GM21390 (cell line): ENCODE results near the gene CPE.

Experiments
- ATAC-seq: cut with Tn5 transposase; IDR thresholded peaks from one replicate; pipeline ENCODE4 v1.9.1; 2021; ENCODE audit not compliant: unreplicated experiment

Gene CPE

DNA sequence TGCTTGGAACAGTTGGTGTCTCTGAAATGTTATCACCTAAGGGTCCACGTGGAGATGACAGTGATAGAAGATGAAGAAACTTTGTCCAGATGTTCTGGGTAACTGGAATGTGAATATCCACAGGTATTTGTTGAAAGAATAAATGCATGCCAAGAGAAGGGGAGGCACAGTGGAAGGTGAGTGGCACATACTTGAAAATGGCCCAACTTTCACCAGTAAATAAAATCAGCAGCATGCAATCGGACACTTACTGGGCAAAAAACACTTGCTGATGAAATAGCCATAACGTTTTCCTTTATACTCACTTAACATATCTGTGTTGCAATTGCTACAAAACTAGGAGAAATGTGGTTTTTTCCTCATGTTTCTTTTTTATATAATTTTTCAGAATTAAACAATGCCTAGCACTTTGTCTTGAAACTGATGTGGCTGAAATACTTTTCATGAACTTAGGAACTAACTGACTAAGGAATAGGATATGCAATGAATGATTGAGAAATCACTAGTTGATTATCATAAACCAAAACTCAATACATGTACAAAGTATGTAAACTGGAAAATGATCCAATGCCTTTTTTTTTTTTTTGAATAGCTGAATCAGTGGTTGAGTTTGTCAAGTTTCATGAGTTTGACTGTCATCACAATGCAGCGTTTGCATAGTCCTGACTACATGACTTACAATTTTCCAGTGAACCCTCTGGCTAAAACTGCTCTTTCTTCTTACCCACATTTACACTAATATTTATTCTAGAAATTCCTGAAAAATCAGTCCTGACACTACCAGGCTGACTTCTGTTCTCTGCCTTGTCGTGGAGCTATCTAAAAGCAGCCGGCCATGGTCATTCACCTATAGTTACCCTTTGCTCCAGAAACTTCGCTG lies 127.4 kb downstream of the CPE start:
- ATAC-seq: no peak

DNA sequence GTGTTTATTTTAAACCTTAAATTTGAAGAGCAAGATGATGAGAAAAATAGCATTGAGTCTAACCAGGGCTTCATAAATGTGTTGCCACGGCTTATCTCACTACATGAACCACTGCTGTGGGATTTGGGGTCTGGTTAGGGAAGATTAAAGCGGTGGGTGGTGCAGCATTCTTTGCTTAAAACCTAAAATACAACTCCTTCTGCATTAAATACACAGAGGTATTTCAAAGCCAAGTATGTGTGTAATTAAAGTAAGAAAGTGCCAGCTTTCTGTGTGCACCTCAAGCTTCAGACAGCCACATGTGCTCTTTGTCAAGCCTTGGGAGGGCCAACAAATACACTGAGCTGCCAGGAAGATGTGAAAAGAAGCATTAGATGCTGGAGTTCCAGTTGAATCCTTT lies 128.0 kb downstream of the CPE start:
- no peak for ATAC-seq

DNA sequence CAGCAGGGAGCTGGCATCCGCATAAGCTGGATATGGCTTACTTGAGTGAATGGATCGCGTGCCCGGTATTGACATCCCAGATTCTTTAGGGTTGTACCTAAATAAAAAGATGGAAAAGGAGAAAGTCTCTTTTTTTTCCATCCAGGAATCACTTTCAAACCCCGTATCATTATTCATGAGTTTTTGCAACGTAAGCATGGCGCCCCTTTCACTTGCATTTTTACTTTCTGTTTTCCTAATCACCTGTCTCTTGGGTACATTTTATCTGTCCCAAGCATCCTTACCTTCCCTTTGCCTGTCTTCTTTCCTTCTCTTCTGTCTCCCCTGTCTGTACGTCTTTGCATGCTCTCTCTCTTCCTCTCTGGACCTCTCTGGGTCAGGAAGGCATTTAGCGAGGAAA lies 128.6 kb downstream of the CPE start:
- ATAC-seq: no peak

DNA sequence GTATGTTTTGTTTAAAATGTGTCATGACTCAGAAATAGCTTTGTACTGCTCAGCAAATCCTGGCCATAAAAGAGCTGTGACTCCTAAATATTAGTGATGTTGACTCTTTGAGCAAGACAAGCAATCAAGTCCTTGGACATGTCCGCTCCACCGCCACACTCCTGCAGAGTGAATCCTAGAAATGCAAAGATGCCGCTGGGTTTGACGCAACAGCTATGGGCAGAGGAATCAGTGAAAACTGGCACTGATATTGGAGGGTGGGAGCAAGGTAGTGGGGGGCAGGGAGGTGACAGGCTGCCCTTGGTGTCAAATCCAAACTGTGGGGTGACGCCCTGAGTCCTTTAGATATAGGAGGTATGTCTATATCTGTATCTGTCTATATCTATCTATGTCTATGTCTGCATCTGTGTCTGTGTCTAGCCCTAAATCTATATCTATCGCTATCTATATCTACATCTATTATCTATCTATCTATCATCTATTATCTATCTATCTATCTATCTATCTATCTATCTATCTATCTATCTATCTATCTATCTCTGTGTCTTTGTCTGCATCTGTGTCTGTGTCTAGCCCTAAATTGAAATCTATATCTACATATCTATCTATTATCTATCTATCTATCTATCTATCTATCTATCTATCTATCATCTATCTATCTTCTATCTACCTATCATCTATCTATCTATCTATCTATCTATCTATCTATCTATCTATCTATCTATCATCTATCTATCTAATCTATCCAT lies 129.7 kb downstream of the CPE start:
- ATAC-seq: no peak

DNA sequence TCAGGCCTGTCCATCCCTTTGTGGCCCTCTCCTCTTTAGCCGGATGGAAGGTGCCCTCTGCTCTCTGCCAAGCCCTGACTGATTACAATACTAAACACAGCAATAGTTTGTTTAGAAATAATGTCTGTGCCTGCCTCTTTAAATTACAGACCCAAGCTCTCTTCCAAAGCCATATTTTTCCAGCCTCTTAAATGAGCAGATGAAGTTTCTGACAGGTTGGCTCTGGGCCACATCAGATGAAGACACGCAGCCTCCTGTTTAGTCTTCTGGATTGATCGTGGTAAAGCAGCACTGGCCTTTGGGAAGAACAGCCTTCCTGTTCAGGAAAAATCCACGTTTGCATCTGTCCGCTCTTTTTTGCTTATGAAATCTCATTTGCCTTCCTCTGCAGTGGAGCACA lies 133.6 kb downstream of the CPE start:
- ATAC-seq: no peak

DNA sequence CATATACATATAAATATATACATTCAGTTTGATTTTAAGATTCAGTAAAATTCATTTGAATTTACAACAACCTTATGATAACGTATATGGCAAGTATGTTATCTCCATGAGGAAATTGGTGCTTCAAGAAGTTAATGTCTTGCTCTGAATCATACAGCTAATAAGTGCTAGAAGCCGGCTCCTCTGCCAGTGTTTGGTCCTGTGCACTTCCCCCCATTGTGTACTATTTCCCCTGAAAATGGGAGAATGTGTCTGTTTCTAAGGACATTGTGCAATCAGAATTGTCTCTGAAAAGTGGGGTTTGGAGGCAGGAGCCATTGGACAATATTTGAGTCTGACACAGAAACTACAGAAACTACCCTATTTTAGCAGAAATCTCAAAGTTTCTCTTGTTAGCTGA lies 135.9 kb downstream of the CPE start:
- ATAC-seq: no peak

DNA sequence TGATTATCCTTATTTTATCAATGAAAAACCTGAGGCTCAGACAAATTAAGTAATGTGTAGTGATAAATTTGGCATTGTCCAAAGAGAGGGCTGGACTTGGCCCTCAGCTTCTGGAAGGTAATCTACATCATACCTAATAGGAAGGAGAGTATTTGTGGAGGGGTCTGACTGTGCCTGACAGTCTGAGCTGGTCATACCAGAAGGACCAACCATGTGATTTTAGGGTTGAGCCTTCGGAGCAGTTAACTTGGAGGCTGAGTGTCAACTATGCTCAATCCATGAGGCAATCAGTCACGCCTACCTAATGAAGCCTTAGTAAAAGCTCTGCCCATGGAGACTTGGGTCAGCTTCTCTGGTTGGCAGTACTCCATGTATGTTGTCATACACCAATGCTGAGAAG lies 136.4 kb downstream of the CPE start:
- ATAC-seq: no peak

DNA sequence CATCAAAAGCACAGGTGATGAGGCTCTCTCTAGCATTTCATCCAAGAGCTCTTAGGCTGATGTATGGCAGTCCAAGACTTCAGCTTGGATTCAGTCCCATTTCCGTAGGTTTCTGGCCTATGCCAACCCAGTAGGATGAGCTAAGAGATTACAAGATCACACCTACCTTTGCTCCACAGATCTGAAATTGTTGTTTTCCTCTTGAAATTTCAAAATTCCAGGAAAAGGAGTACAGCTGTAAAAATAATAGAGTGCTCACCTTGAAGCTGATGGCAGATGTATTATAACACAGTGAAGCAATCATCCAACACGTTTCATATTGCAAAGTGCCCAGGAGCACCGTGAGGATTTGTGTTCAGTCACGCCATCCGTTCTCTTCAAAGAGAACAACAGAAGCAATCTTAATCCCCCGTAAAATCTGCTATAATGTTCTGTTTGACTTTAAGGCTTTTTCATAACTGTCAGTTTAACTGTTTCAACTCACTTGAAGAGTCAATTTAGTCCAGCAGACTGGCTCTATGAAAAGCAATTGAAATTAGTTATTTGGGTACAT lies 137.5 kb downstream of the CPE start:
- ATAC-seq: no peak

DNA sequence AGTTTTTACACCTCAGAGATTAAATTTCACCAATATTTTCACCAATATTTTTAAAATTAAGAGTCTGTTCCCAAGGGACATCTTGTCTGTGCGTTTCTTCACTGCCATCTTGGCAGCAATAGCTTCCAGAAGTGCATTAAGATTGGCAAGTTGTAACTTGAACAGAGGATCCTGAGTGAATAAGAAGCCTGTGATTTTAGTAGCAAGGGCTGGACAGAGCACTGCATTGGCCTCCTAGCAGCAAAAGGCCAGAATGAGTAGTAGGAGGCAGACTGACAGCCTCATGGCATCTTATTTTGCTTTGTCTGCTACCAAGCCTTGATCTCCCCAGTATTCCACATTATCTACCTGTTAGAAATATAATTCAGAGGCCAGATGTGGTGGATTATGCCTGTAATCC lies 138.4 kb downstream of the CPE start:
- no peak for ATAC-seq

DNA sequence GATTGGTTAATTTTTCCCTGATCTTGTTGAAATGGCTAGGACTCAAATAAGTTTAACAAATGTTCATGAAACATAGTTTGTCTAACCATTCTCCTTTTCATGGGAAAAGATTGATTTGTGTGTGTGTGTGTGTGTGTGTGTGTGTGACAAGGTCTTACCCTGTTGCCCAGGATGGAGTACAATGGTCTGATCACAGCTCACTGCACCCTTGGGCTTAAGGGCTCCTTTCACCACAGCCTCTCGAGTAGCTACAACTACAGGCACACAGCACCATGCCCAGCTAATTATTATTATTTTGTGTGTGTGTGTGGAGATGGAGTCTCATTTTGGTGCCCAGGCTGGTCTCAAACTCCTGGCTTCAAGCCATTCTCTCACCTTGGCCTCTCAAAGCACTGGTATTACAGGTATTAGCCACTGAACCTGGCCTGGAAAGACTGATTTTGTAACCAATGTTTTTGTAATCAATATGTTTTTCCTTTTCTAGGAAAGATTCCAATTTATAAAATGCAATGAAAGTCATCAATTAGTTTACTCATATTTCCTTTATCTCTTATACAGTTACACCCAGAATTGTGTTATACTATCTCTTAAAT lies 139.3 kb downstream of the CPE start:
- ATAC-seq: no peak

DNA sequence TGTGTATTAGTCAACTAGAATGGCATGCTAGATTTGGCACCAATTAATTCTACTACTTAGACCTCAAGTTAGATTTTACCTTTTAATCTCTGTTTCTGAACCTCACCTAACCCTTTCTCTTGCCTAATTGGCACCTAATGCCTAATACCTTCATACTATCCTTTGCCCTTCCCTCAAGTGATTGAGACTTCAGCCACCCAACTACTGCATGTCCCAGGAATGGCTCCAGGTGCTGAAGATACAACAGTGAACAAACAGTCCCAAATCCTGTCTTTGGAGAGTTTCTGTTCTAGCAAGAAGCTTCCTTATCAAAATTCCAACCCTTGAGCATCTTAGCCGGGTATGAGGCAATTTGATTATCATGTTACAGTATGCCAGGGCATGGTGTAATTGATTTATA lies 139.9 kb downstream of the CPE start:
- ATAC-seq: no peak

DNA sequence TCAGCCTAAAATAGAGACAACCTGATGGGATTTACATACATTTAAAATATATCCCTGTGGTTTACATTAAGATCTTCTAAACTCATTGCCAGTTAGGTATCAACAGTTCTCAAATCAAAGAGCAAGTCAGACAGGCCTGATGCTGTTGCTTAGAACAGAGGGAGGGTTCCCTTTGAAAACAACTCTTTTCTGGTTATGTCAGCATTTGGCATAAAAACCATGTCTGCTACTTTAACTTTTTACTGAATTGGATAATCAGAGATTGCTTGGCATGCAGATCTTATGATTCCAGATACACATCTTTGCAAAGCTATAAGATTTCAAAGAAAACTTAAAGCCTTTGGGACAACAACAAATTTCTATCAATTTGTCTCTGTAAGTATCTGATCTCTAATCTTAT lies 140.8 kb downstream of the CPE start:
- no peak for ATAC-seq

DNA sequence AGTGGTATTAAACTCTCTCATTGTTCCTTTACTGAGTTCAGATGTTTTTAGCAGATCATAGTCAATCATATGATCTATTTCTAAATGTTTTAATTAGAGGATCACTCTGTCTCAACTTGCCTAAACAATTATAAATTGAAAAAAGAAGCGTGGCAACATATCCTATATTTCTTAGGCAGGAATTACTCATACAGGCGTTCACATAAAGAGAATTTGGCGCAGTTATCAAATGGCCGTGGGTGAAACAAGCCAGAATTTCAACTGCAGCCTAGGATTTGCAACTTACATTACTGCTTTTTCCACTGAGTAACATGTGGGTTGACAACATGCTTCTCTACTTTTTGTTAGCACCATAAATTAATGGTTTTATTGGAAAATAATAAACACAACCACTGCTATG lies 141.3 kb downstream of the CPE start:
- ATAC-seq: no peak

DNA sequence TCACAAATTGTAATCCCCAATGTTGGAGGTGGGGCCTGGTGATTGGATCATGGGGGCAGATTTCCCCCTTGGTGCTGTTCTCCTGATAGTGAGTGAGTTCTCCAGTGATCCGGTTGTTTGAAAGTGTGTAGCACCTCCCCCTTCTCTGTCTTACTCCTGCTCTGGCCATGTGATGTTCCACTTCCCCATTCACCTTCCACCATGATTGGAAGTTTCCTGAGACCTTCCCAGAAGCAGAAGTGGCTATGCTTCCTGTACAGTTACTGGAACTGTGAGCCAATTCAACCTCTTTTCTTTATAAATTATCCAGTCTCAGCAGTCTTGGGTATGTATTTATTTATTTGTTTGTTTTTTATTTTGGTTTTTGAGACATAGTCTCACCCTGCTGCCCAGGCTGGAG lies 143.2 kb downstream of the CPE start:
- ATAC-seq: no peak

DNA sequence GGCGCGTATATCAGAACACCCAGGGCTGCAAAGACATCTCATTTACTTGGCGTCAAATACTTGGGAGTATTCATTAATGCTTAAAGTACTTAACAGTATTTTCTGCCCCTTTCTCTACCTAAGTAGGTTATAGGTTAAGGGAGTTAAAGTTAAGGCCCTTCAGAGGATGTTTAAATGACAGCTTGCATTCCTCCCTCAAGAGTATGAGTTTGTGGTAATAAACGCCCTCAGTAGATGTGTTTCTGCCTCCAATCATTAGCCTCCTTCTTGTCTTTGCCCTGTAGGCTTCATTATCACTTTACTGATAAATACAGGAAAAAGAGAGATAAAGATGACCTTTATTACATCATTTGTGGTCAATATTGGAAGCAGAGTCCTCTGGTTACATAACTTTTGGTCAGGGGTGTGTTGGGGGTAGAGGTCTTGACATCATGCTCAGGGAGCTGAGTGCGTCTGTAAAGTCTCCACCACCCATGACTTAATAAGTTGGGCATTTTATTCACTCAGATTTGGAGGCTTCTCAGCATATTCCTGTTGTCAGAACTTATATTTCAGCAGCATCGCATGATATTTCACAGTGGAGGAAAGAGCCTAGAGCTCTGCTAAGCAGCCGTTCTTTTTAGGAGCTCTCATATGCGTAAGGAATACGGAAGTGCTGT lies 145.9 kb downstream of the CPE start:
- no peak for ATAC-seq

DNA sequence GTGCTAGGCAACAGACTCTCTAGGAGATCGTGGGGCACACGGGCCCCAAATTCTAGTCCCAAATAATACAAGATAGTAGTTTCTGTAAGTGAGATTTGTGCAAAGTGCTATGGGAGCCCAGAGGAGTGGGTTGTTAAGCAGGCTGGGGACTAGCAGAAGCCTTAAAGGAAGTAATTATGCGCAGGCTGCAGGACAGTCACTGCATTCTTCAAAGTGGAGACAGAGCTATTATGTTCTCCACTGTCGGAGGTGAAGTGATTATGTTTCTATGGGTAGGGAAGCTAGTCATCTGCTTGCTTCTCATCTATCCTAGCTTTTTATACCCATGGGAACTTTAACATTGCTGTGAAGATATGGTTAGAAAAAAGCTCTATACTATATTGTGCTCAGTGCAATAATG lies 154.2 kb downstream of the CPE start:
- no peak for ATAC-seq

DNA sequence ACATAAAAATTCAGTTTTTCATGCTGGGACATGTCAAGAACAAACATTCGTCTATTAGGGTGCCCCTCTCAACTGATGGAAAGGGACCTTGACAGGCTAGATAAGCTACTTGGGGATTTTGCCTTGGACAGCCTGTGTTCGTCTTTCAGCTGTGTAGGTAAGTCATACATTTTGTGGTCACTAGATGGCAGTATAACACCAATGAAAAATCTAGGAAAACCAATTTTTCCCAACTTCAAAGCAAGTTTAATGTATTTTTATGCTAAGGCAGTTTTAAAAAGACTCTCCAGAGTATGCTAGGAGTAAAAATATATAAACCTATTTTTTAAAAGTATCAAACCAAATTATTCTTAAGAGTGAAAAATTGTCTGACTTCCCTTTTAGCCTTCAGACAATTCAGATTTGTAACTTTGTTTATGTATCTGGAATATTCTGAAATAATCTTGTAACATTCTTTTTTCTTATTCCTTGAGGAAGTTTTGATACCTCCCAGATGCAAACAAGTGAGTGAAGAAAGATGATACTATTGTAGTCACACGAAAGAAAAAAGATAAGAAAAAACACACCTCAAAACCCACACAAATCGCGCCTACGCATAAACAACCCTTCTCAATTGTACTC lies 158.3 kb downstream of the CPE start:
- peak; percentile 57 for ATAC-seq

DNA sequence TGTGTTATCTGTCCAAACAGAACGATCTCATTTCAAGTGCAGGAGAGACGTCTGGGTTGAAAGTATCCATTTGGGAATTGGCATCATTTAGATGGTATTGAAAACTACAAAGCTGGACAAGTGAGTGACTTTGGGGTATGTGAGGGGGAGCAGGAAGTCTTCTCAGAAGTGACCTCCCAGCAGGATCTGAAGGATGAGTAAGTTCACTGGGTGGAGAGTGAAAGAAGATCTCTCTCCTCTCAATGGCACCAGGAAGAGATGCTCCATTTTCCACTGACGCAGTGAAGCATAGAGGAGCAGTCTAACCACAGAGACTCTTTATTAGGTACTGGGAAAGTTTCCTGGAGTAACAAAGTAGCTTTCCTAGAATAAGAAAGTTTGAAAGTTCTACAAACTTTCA lies 161.0 kb downstream of the CPE start:
- ATAC-seq: no peak

DNA sequence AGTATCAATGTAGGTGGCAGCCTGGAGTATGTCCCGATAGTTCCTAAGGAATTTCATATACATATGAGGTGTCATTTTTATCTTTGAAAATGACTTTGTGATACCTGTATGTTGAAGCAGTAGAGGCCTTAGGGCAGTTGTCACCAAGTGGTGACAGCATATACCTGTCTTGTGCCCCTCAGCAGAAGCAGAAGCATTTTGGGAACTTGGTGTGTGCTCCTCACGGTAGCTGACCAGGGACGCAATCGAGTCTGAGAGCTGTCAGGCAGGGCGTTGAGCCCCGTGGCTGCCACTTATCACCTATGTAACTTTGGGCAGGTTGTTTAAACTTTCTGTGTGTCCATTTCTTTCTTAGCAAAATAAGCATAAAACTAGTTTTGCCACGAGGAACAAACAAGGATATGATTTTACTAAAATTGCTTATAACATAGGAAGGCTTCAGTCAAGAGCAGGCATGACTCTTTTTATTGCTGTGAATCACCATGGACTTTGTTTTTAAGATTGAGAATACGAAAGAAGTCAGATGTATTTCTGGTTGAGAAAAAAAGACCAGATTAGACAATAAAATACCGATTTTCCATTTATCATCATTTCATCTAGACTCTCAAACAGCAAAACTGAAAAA lies 161.5 kb downstream of the CPE start:
- ATAC-seq: no peak

DNA sequence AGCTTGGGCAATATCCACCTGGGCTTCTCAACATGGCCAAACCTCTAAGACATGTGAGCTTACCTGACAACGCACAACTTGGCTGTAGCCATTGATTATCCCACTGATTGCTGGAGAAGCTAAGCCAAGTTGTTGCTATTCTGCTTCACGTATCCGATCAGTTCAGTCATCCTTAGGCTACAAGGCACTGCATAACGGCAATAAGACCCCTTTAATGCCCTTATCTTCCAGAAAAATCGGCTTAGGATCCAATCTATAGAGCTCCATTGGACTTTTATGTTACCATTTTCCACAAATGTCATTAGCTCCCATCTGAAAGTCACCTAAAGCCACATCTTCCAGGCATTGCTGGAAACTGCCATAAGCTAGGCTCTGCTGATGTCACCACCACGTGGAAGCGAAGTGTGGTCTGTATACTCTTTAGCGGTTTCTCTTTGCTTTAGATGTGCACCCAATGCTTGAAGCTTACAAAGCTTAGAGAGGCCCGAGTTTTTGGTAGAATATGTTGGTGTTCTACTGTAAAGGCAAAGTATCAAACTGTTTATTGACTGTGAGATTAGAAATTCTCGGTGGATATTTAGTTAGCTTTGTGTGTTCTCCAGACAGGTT lies 163.1 kb downstream of the CPE start:
- ATAC-seq: no peak
